Naive thymus-derived CD4-positive, alpha-beta T cell (primary cell): ENCODE measurements around the gene FLYWCH2. TPM values are rescaled to one million over a fixed set of nuclear protein-coding genes. Genes with fewer than 3 reads are reported as not detected.

ENCODE experiments used
- ATAC-seq: fragments of 150-1000 bp; cut with Tn5 transposase; 2 replicates; pipeline ENCODE4 v1.10.0; 2021; ENCODE audit warnings: mild to moderate bottlenecking, moderate library complexity
- CTCF ChIA-PET: fragments of 350-600 bp; sonication (Branson Sonifier 250); formaldehyde crosslinking; loops from one replicate; lab custom pipeline; 2021; ENCODE audit warnings: antibody characterized with exemption; lab: Charles Lee
- POLR2A ChIA-PET: fragments of 350-600 bp; sonication (Branson Sonifier 250); formaldehyde crosslinking; loops from one replicate; lab custom pipeline; 2021; ENCODE audit warnings: antibody characterized with exemption, inconsistent platforms; lab: Charles Lee
- DNase-seq, 9 donors: peaks; one replicate each; pipeline versions ENCODE4 v3.0.0 to v3.0.0-alpha.2; 2020 to 2022; ENCODE audit warnings: mixed read lengths in 1 of 9
- H3K27ac ChIP-seq: one replicate; pipeline ENCODE4 v1.7.0; 2013; ENCODE audit warnings: mild to moderate bottlenecking, low read depth, low read length, moderate library complexity
- H3K27me3 ChIP-seq, 2 donors: one replicate each; pipeline ENCODE4 v1.7.0; 2013; ENCODE audit warnings: low read length in 2 of 2, mild to moderate bottlenecking in 2 of 2, moderate library complexity in 2 of 2; ENCODE audit not compliant: control insufficient read depth in 2 of 2, insufficient read depth in 2 of 2
- H3K36me3 ChIP-seq, 3 experiments: 1 replicate in 2 of 3; 2 replicates in 1 of 3; pipeline ENCODE4 v1.7.0; 2013; ENCODE audit warnings: low read length in 3 of 3, mild to moderate bottlenecking in 3 of 3, moderate library complexity in 1 of 3; ENCODE audit not compliant: insufficient read depth in 3 of 3, control insufficient read depth in 2 of 3
- H3K4me1 ChIP-seq, 2 donors: one replicate each; pipeline ENCODE4 v1.7.0; 2013; ENCODE audit warnings: low read length in 2 of 2, mild to moderate bottlenecking in 2 of 2, moderate library complexity in 1 of 2; ENCODE audit not compliant: control insufficient read depth in 2 of 2, insufficient read depth in 2 of 2
- H3K4me3 ChIP-seq: 2 replicates; pipeline ENCODE4 v1.7.0; 2013; ENCODE audit warnings: mild to moderate bottlenecking, low read length
- H3K9me3 ChIP-seq, 3 experiments: 1 replicate in 2 of 3; 2 replicates in 1 of 3; pipeline ENCODE4 v1.7.0; 2013; ENCODE audit warnings: low read length in 3 of 3; ENCODE audit not compliant: control insufficient read depth in 2 of 3
- H3K27ac Mint-ChIP-seq, 9 donors: one replicate each; pipeline ENCODE4 v1.8.0; 2020 to 2022; ENCODE audit warnings: mixed read lengths in 9 of 9, mild to moderate bottlenecking in 8 of 9, moderate library complexity in 5 of 9, inconsistent platforms in 2 of 9
- H3K27me3 Mint-ChIP-seq, 5 donors: one replicate each; pipeline ENCODE4 v1.8.0; 2021 to 2022; ENCODE audit warnings: mixed read lengths in 5 of 5, mild to moderate bottlenecking in 1 of 5
- H3K36me3 Mint-ChIP-seq, 5 donors: one replicate each; pipeline ENCODE4 v1.8.0; 2020 to 2022; ENCODE audit warnings: mixed read lengths in 5 of 5, mild to moderate bottlenecking in 3 of 5, inconsistent platforms in 1 of 5
- H3K4me1 Mint-ChIP-seq, 7 donors: one replicate each; pipeline ENCODE4 v1.8.0; 2020 to 2022; ENCODE audit warnings: mixed read lengths in 7 of 7, mild to moderate bottlenecking in 3 of 7, inconsistent platforms in 1 of 7
- H3K4me3 Mint-ChIP-seq, 10 donors: one replicate each; pipeline ENCODE4 v1.8.0; 2020 to 2022; ENCODE audit warnings: mild to moderate bottlenecking in 10 of 10, mixed read lengths in 10 of 10, moderate library complexity in 6 of 10, inconsistent platforms in 2 of 10
- H3K9me3 Mint-ChIP-seq, 11 donors: one replicate each; pipeline ENCODE4 v1.8.0; 2020 to 2022; ENCODE audit warnings: mixed read lengths in 11 of 11, mild to moderate bottlenecking in 4 of 11, inconsistent platforms in 1 of 11, moderate library complexity in 1 of 11
- intact Hi-C, 2 donors: fragments of 100-400 bp; cut with micrococcal nuclease; formaldehyde crosslinking; loops; one replicate each; pipeline ENCODE4 v1.15.1; 2023
- polyA plus RNA-seq, 2 donors: library from polyadenylated mRNA; unstranded; fragments of 300-500 nt; fragmentation: Illumina TruSeq; gene quantifications; one replicate each; pipeline ENCODE4 v1.2.3, GENCODE V29; 2021
- total RNA-seq, 6 experiments: library from RNA in 5 of 6; stranded (reverse) in 5 of 6; gene quantifications; 1 replicate in 5 of 6; 2 replicates in 1 of 6; pipeline ENCODE4 v1.2.3 and lab custom pipeline; 2021 to 2026

The FLYWCH2 gene
- total and polyA plus RNA-seq, 7 experiments from 2014 or later, result 13.6 to 30.4 (median 24.8) TPM

GRCh38 chr16:2856686-2857450 is 26.1 kb upstream of the FLYWCH2 start:
- Histone ChIP-seq H3K4me1 (peaks cover 3 to 12% of the 10 kb centered on the region in 2 donors), H3K9me3 (peaks cover 0 to 11% (median 0%) of the 10 kb centered on the region in 3 experiments), H3K27me3 (peaks cover 0 to 6% of the 10 kb centered on the region in 2 donors), H3K27ac (no peak overlapping the region), H3K4me3 (no peak overlapping the region), H3K36me3 (no peaks in the 10 kb centered on the region)
- intact Hi-C loops, result no loop called here
- ChIA-PET CTCF (interaction anchor here (0.6 to 0.7 kb wide), 2 partner anchors 11 to 175 kb away, joined by 3 read pairs; no protein-coding TSS in a partner anchor), POLR2A (no interaction called here)
- no peak for DNase-seq
- Mint-ChIP-seq H3K27ac (peak overlapping the region in 2 of 9 donors; percentile 12 to 66), H3K4me3 (peak overlapping the region in 1 of 10 donors; percentile 63), H3K36me3 (peaks cover 0 to 13% (median 5%) of the 10 kb centered on the region in 5 donors), H3K27me3 (peaks cover 5 to 16% (median 10%) of the 10 kb centered on the region in 5 donors), H3K9me3 (peaks cover 6 to 19% (median 9%) of the 10 kb centered on the region in 11 donors), H3K4me1 (peaks cover 3 to 11% (median 5%) of the 10 kb centered on the region in 7 donors)
- no peak for ATAC-seq

GRCh38 chr16:2857451-2858244 is 25.4 kb upstream of the FLYWCH2 start, which contains the start of gene PRSS22:
PRSS22 (minus strand) TSS chr16:2858170; CDS start chr16:2858104, 66 bp downstream.
- no peaks in the 10 kb centered on the region for H3K36me3 ChIP-seq
- Mint-ChIP-seq H3K9me3 (peaks cover 6 to 19% (median 9%) of the 10 kb centered on the region in 11 donors), H3K4me3 (peak within 1 kb of the TSS; percentile 78 to 93 (median 84)), H3K27ac (peak within 1 kb of the TSS in 5 of 9 donors; percentile 7 to 76 (median 56)), H3K4me1 (peaks cover 3 to 10% (median 5%) of the 10 kb centered on the region in 7 donors), H3K36me3 (peaks cover 0 to 13% (median 5%) of the 10 kb centered on the region in 5 donors), H3K27me3 (peaks cover 5 to 16% (median 10%) of the 10 kb centered on the region in 5 donors)
- DNase-seq, result peak in 2 of 9 donors; percentile 16 to 20
- ChIA-PET CTCF (no interaction called here), POLR2A (no interaction called here)
- H3K27me3 ChIP-seq, result peaks cover 0 to 6% of the 10 kb centered on the region in 2 donors
- peak within 1 kb of the TSS; percentile 46 for H3K4me3 ChIP-seq
- peaks cover 0 to 11% (median 0%) of the 10 kb centered on the region in 3 experiments for H3K9me3 ChIP-seq
- intact Hi-C loops, result no loop called here
- H3K4me1 ChIP-seq, result peaks cover 3 to 12% of the 10 kb centered on the region in 2 donors
- H3K27ac ChIP-seq, result no peak within 1 kb of the TSS
- ATAC-seq, result peak; percentile 42

- POLR2A ChIA-PET, result no interaction called here
- peak overlapping the region; percentile 46 for H3K4me3 ChIP-seq
- peak; percentile 33 for ATAC-seq
- H3K9me3 ChIP-seq, result peaks cover 0 to 11% (median 0%) of the 10 kb centered on the region in 3 experiments
- peaks cover 6 to 19% (median 9%) of the 10 kb centered on the region in 11 donors for H3K9me3 Mint-ChIP-seq
- H3K36me3 ChIP-seq, result no peaks in the 10 kb centered on the region
- H3K27me3 Mint-ChIP-seq, result peaks cover 5 to 16% (median 10%) of the 10 kb centered on the region in 5 donors
- intact Hi-C loops, result no loop called here
- no peak overlapping the region for H3K27ac Mint-ChIP-seq
- CTCF ChIA-PET, result no interaction called here
- DNase-seq, result no peak
- H3K4me1 ChIP-seq, result peaks cover 3 to 12% of the 10 kb centered on the region in 2 donors
- H3K4me1 Mint-ChIP-seq, result peaks cover 3 to 10% (median 5%) of the 10 kb centered on the region in 7 donors
- H3K4me3 Mint-ChIP-seq, result peak overlapping the region in 3 of 10 donors; percentile 81 to 93 (median 93)
- no peak overlapping the region for H3K27ac ChIP-seq
- H3K27me3 ChIP-seq, result peaks cover 0 to 6% of the 10 kb centered on the region in 2 donors
- H3K36me3 Mint-ChIP-seq, result peaks cover 0 to 13% (median 5%) of the 10 kb centered on the region in 5 donors
Measured at GRCh38 chr16:2858245-2859025, 24.6 kb upstream of the FLYWCH2 start.

- no peak for ATAC-seq
- H3K4me1 Mint-ChIP-seq, result peaks cover 3 to 10% (median 5%) of the 10 kb centered on the region in 7 donors
- Histone ChIP-seq H3K9me3 (peaks cover 0 to 4% (median 0%) of the 10 kb centered on the region in 3 experiments), H3K27ac (no peak overlapping the region), H3K36me3 (no peaks in the 10 kb centered on the region), H3K4me3 (no peak overlapping the region), H3K27me3 (peaks cover 0 to 6% of the 10 kb centered on the region in 2 donors), H3K4me1 (peaks cover 3 to 12% of the 10 kb centered on the region in 2 donors)
- peak overlapping the region in 2 of 9 donors; percentile 19 to 55 for H3K27ac Mint-ChIP-seq
- H3K27me3 Mint-ChIP-seq, result peaks cover 5 to 16% (median 10%) of the 10 kb centered on the region in 5 donors
- peaks cover 0 to 5% (median 2%) of the 10 kb centered on the region in 5 donors for H3K36me3 Mint-ChIP-seq
- CTCF ChIA-PET, result no interaction called here
- peaks cover 0 to 11% (median 2%) of the 10 kb centered on the region in 11 donors for H3K9me3 Mint-ChIP-seq
- POLR2A ChIA-PET, result no interaction called here
- no peak for DNase-seq
- intact Hi-C loops, result no loop called here
- peak overlapping the region in 1 of 10 donors; percentile 16 for H3K4me3 Mint-ChIP-seq
Measured at GRCh38 chr16:2859686-2860265, 23.2 kb upstream of the FLYWCH2 start.

GRCh38 chr16:2860826-2861567 is 22.0 kb upstream of the FLYWCH2 start:
- ChIA-PET POLR2A (no interaction called here), CTCF (no interaction called here)
- no peak for ATAC-seq
- H3K27ac ChIP-seq, result no peak overlapping the region
- peaks cover 0 to 9% (median 0%) of the 10 kb centered on the region in 11 donors for H3K9me3 Mint-ChIP-seq
- H3K27me3 ChIP-seq, result peaks cover 0 to 6% of the 10 kb centered on the region in 2 donors
- intact Hi-C loops, result no loop called here
- H3K36me3 Mint-ChIP-seq, result peaks cover 0 to 5% (median 2%) of the 10 kb centered on the region in 5 donors
- H3K9me3 ChIP-seq, result peaks cover 0 to 4% (median 0%) of the 10 kb centered on the region in 3 experiments
- no peak for DNase-seq
- H3K36me3 ChIP-seq, result no peaks in the 10 kb centered on the region
- H3K27ac Mint-ChIP-seq, result no peak overlapping the region
- H3K4me1 Mint-ChIP-seq, result peaks cover 3 to 10% (median 5%) of the 10 kb centered on the region in 7 donors
- peaks cover 5 to 16% (median 11%) of the 10 kb centered on the region in 5 donors for H3K27me3 Mint-ChIP-seq
- no peak overlapping the region for H3K4me3 ChIP-seq
- H3K4me3 Mint-ChIP-seq, result no peak overlapping the region
- peaks cover 3 to 12% of the 10 kb centered on the region in 2 donors for H3K4me1 ChIP-seq
